Activated CD8-positive, alpha-beta memory T cell treated with anti-CD3 and anti-CD28 coated beads, Interleukin-2, amount 10 ng/mL, durations not matched to agents 7 days and 5 days (primary cell): ENCODE results near the gene ARL4C. TPM values are rescaled to one million over a fixed set of nuclear protein-coding genes. Genes with fewer than 3 reads are reported as not detected.
A peak's percentile ranks its signal among the peaks of the same experiment; 100 is the strongest.

Experiments used
- ATAC-seq: fragments of 150-1000 bp; cut with Tn5 transposase; one replicate; pipeline ENCODE4 v1.10.0; 2021; ENCODE audit warnings: moderate library complexity
- CTCF ChIA-PET: fragments of 350-600 bp; sonication (Branson Sonifier 250); formaldehyde crosslinking; loops from one replicate; lab custom pipeline; 2021; ENCODE audit warnings: antibody characterized with exemption; lab: Charles Lee
- DNase-seq: peaks from one replicate; pipeline ENCODE4 v3.0.0-alpha.2; 2020
- H3K27ac Mint-ChIP-seq: one replicate; pipeline ENCODE4 v1.8.0; 2021; ENCODE audit warnings: mild to moderate bottlenecking, mixed read lengths
- H3K27me3 Mint-ChIP-seq: one replicate; pipeline ENCODE4 v1.8.0; 2021; ENCODE audit warnings: mixed read lengths
- H3K36me3 Mint-ChIP-seq: one replicate; pipeline ENCODE4 v1.8.0; 2021; ENCODE audit warnings: mild to moderate bottlenecking, mixed read lengths
- H3K4me1 Mint-ChIP-seq: one replicate; pipeline ENCODE4 v1.8.0; 2021; ENCODE audit warnings: mixed read lengths
- H3K4me3 Mint-ChIP-seq: one replicate; pipeline ENCODE4 v1.8.0; 2021; ENCODE audit warnings: mild to moderate bottlenecking, moderate library complexity, mixed read lengths
- H3K9me3 Mint-ChIP-seq: one replicate; pipeline ENCODE4 v1.8.0; 2022; ENCODE audit warnings: low read depth, mixed read lengths
- total RNA-seq, 2 experiments: library from RNA; stranded (reverse); gene quantifications; one replicate each; pipeline ENCODE4 v1.2.3, GENCODE V29; 2021

Gene ARL4C
- total RNA-seq, 2 experiments from 2014 or later, result 252 to 306 TPM

DNA sequence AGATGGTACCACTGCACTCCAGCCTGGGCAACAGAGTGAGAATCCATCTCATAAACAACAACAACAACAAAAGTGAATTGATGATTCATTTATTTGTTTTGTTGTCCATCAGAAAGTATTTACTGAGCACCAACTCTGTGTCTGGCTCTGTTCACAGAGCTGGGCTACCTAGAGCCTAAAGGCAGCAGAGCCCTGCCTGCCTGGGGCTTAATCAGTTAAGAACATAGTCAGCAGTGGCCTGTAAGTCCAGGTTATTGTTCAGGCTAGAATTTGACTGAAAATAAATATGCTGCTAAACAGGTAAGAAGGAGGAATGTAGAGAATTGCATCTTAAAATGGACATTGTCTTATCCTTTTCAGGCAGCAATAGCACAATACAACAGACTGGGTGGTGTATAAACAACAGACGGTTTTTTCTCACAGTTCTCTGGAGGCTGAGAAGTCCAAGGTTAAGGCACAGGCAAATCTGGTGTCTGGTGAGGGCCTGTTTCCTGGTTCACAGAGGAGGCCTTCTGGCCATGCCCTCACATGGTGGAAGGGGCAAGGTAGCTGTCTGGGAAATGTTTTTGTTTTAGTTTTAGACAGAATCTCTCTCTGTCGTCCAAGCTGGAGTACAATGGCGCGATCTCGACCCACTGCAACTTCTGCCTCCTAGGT, 22.2 kb upstream of the ARL4C start:
- CTCF ChIA-PET, result no interaction called here
- peaks cover 2% of the 10 kb centered on the region for H3K27me3 Mint-ChIP-seq
- no peak for DNase-seq
- no peaks in the 10 kb centered on the region for H3K9me3 Mint-ChIP-seq
- H3K27ac Mint-ChIP-seq, result no peak overlapping the region
- H3K36me3 Mint-ChIP-seq, result no peaks in the 10 kb centered on the region
- no peak overlapping the region for H3K4me3 Mint-ChIP-seq
- H3K4me1 Mint-ChIP-seq, result no peaks in the 10 kb centered on the region
- ATAC-seq, result no peak

DNA sequence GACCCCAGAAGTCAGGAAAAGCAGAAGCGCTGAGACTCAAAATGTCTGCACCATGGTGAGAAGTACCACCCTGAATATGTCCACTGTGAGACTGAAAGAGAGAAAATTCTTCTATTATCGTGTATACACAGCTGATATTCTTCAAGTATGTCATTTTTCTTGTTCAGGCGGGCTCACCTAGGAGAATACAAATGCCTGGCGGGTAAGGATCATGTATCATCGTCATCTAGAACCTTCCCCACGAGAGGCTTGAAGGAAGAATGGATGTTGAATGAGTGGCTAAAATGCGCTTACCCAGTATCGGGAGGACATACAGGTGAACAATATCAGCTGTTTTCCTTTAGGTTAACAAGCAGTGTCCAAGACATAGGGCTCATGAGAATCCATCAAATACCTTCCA, 21.1 kb upstream of the ARL4C start:
- Mint-ChIP-seq H3K27me3 (peaks cover 2% of the 10 kb centered on the region), H3K36me3 (no peaks in the 10 kb centered on the region), H3K4me3 (no peak overlapping the region), H3K4me1 (no peaks in the 10 kb centered on the region), H3K27ac (no peak overlapping the region), H3K9me3 (no peaks in the 10 kb centered on the region)
- ATAC-seq (no peak), DNase-seq (no peak)
- CTCF ChIA-PET, result no interaction called here

GRCh38 chr2:234514873-234515638, 18.2 kb upstream of the ARL4C start:
- Mint-ChIP-seq H3K9me3 (no peaks in the 10 kb centered on the region), H3K27me3 (peaks cover 6% of the 10 kb centered on the region), H3K4me1 (no peaks in the 10 kb centered on the region), H3K36me3 (no peaks in the 10 kb centered on the region), H3K4me3 (no peak overlapping the region), H3K27ac (no peak overlapping the region)
- CTCF ChIA-PET, result no interaction called here
- peak; percentile 30 for ATAC-seq
- no peak for DNase-seq

DNA sequence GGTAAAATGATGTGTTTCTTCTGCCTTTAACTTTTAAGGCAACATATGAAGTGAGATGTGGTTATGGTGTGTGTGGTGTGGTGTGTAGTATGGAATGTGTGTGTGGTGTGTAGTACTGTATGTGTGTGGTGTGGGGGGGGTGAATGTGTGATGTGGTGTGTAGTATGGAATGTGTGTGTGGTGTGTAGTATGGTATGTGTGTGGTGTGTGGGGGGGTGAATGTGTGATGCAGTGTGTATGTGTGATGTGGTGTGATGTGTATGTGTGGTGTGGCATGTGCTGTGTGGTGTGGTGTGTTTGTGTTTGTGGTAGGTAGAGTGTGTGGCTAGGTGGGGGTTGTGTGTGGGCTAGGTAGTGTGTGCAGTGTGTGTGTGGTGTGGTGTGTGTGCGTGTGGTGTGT, 17.2 kb upstream of the ARL4C start:
- peaks cover 13% of the 10 kb centered on the region for H3K27me3 Mint-ChIP-seq

GRCh38 chr2:234512884-234513669, 16.2 kb upstream of the ARL4C start:
- Mint-ChIP-seq H3K4me3 (no peak overlapping the region), H3K27ac (no peak overlapping the region), H3K36me3 (no peaks in the 10 kb centered on the region), H3K4me1 (no peaks in the 10 kb centered on the region), H3K27me3 (peaks cover 13% of the 10 kb centered on the region), H3K9me3 (no peaks in the 10 kb centered on the region)
- DNase-seq, result no peak
- ATAC-seq, result no peak
- CTCF ChIA-PET, result interaction anchor here (1.7 kb wide), 1 partner anchor 33 kb away, joined by 6 read pairs; no protein-coding TSS in a partner anchor

More for the DNA sequence above, 17.2 kb upstream of the ARL4C start:
- CTCF ChIA-PET, result no interaction called here
- DNase-seq, result no peak
- Mint-ChIP-seq H3K27ac (no peak overlapping the region), H3K4me3 (no peak overlapping the region), H3K36me3 (no peaks in the 10 kb centered on the region), H3K4me1 (no peaks in the 10 kb centered on the region), H3K9me3 (no peaks in the 10 kb centered on the region)
- ATAC-seq, result no peak

- no peak for DNase-seq
- H3K9me3 Mint-ChIP-seq, result no peaks in the 10 kb centered on the region
- no peak overlapping the region for H3K27ac Mint-ChIP-seq
- H3K36me3 Mint-ChIP-seq, result peaks cover 2% of the 10 kb centered on the region
- H3K4me1 Mint-ChIP-seq, result peaks cover 27% of the 10 kb centered on the region
- no peak overlapping the region for H3K4me3 Mint-ChIP-seq
- peaks cover 20% of the 10 kb centered on the region for H3K27me3 Mint-ChIP-seq
- CTCF ChIA-PET, result interaction anchor here (0.7 to 5.6 kb wide), 3 partner anchors 366 to 645 kb away, joined by 3 to 79 read pairs (median 3); no protein-coding TSS in a partner anchor
- ATAC-seq, result no peak
Measured at GRCh38 chr2:234502919-234503285, 6.0 kb upstream of the ARL4C start.

GRCh38 chr2:234502285-234502918, 5.5 kb upstream of the ARL4C start:
- peaks cover 31% of the 10 kb centered on the region for H3K4me1 Mint-ChIP-seq
- ATAC-seq (no peak), DNase-seq (no peak)
- H3K4me3 Mint-ChIP-seq, result no peak overlapping the region
- peaks cover 18% of the 10 kb centered on the region for H3K27me3 Mint-ChIP-seq
- H3K27ac Mint-ChIP-seq, result no peak overlapping the region
- peaks cover 3% of the 10 kb centered on the region for H3K36me3 Mint-ChIP-seq
- no peaks in the 10 kb centered on the region for H3K9me3 Mint-ChIP-seq
- CTCF ChIA-PET, result interaction anchor here (0.7 to 5.6 kb wide), 6 partner anchors 211 to 406 kb away, joined by 3 to 79 read pairs (median 6); no protein-coding TSS in a partner anchor

- Mint-ChIP-seq H3K27me3 (peaks cover 13% of the 10 kb centered on the region), H3K9me3 (no peaks in the 10 kb centered on the region), H3K27ac (peak overlapping the region; percentile 23), H3K36me3 (peaks cover 12% of the 10 kb centered on the region), H3K4me3 (no peak overlapping the region), H3K4me1 (peaks cover 31% of the 10 kb centered on the region)
- peak; percentile 52 for ATAC-seq
- CTCF ChIA-PET, result interaction anchor here (0.6 to 5.6 kb wide), 34 partner anchors 8 to 525 kb away, joined by 3 to 79 read pairs (median 4); no protein-coding TSS in a partner anchor
- DNase-seq, result peak; percentile 86
Measured at GRCh38 chr2:234500394-234501006, 3.6 kb upstream of the ARL4C start.

GRCh38 chr2:234497594-234498235, 834 bp upstream of the ARL4C start:
- DNase-seq (no peak), ATAC-seq (no peak)
- no peaks in the 10 kb centered on the region for H3K9me3 Mint-ChIP-seq
- H3K4me1 Mint-ChIP-seq, result peaks cover 31% of the 10 kb centered on the region
- peak overlapping the region; percentile 68 for H3K4me3 Mint-ChIP-seq
- peaks cover 40% of the 10 kb centered on the region for H3K36me3 Mint-ChIP-seq
- CTCF ChIA-PET, result interaction anchor here (0.8 to 7.6 kb wide), 12 partner anchors 14 to 522 kb away, joined by 3 to 103 read pairs (median 4); no protein-coding TSS in a partner anchor
- peak overlapping the region; percentile 79 for H3K27ac Mint-ChIP-seq
- H3K27me3 Mint-ChIP-seq, result peaks cover 3% of the 10 kb centered on the region

DNA sequence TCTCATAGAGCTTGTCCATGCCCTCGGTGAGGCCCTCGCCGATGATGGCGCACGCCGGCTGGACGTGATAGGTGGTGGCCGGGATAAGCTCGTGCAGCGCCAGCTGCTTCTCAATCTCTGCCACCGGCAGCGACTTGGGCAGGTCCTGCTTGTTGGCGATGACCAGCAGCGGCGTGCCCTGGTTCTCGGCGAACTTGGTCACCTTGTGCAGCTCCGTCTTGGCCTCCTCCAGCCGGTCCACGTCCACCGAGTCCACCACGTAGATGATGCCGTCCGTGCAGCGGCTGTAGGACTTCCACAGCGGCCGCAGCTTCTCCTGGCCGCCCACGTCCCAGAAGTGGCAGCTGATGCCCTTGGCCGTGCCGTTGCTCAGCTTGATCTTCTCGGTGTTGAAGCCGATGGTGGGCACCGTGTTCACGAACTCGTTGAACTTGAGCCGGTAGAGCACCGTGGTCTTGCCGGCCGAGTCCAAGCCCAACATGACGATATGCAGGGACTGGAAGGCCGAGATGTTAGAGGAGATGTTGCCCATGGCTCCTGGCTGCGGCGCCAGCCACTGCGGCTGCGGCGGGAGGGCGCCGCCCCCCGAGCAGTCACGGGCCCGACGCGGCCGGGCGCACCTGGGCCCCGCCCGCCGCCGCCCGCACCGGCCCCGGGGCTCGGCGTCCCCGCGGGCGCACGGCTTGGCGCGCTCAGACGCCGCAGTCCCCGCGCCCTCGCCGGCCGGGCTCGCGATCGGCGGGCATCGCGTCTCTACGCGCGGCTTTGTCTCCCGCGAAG, 636 bp downstream of the ARL4C start:
- H3K36me3 Mint-ChIP-seq, result peaks cover 53% of the 10 kb centered on the region
- ATAC-seq, result peak; percentile 55
- CTCF ChIA-PET, result interaction anchor here (0.8 to 7.6 kb wide), 16 partner anchors 8 to 506 kb away, joined by 3 to 103 read pairs (median 4); no protein-coding TSS in a partner anchor

GRCh38 chr2:234495251-234496054, 1.4 kb downstream of the ARL4C start:
- Mint-ChIP-seq H3K36me3 (peaks cover 57% of the 10 kb centered on the region), H3K9me3 (no peaks in the 10 kb centered on the region), H3K27ac (peak overlapping the region; percentile 96), H3K4me3 (peak overlapping the region; percentile 98), H3K27me3 (no peaks in the 10 kb centered on the region), H3K4me1 (peaks cover 44% of the 10 kb centered on the region)
- CTCF ChIA-PET, result interaction anchor here (0.8 to 7.6 kb wide), 15 partner anchors 7 to 506 kb away, joined by 3 to 103 read pairs (median 4); no protein-coding TSS in a partner anchor
- peak; percentile 55 for DNase-seq
- ATAC-seq, result no peak

More for the DNA sequence above, 636 bp downstream of the ARL4C start:
- peak; percentile 77 for DNase-seq
- peaks cover 39% of the 10 kb centered on the region for H3K4me1 Mint-ChIP-seq
- no peaks in the 10 kb centered on the region for H3K9me3 Mint-ChIP-seq
- no peaks in the 10 kb centered on the region for H3K27me3 Mint-ChIP-seq
- peak overlapping the region; percentile 96 for H3K27ac Mint-ChIP-seq
- H3K4me3 Mint-ChIP-seq, result peak overlapping the region; percentile 98
